ENCODE data around the gene ATMIN.

DNA sequence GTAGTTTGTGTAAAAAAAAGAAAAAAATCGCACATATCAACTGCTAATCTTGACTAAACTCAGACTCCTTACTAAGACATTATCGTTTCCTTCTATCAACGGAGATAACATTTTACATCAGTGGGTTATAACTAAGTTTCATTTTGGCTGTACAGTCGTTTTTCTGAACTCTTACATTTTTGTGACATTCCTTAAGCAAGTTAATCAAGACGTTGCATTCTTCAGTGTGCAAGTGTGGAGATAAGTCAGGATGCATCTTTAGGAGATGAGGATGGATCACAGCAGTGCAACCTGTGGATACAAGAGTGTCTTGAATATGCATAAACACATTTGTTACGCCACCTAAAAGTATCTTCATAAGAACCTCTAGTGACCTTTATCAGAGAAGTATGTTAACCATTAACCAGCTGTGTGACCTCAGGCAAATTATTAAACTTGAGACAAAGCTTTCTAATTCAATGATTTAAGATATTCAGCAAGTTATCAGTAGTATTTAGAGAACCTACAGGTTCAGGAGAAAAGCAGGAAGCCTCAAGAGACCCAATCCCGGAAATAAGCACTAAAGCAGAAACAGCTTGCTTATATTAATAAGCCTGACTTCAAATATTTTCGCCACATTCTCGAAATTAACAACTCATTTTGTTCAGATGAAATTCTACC is 38.4 kb upstream of the ATMIN start:
- TF ChIP-seq GATA2 (IDR thresholded peaks at IDR 0.05; ENCODE audit: low read depth, low read length) (no peak), GATA3 (IDR thresholded peaks at IDR 0.05; ENCODE audit: low read depth, low read length) (no peak)
